Activated naive CD4-positive, alpha-beta T cell treated with anti-CD3 and anti-CD28 coated beads, Interleukin-2, amount 50 U/mL, for 24 hours (primary cell): ENCODE data around the gene UHRF1.
"Not testable (repeated sequence)": the region's sequence is repeated elsewhere in the genome, so short reads cannot be mapped to it uniquely, and the experiment has no call there.

Source experiments
- H3K27ac Mint-ChIP-seq: one replicate; pipeline ENCODE4 v1.8.0; 2021; ENCODE audit warnings: mild to moderate bottlenecking, mixed read lengths
- H3K27me3 Mint-ChIP-seq: one replicate; pipeline ENCODE4 v1.8.0; 2021; ENCODE audit warnings: mixed read lengths
- H3K36me3 Mint-ChIP-seq: one replicate; pipeline ENCODE4 v1.8.0; 2021; ENCODE audit warnings: mixed read lengths
- H3K4me1 Mint-ChIP-seq: one replicate; pipeline ENCODE4 v1.8.0; 2021; ENCODE audit warnings: mixed read lengths
- H3K4me3 Mint-ChIP-seq: one replicate; pipeline ENCODE4 v1.8.0; 2021; ENCODE audit warnings: mild to moderate bottlenecking, mixed read lengths
- H3K9me3 Mint-ChIP-seq: one replicate; pipeline ENCODE4 v1.8.0; 2021; ENCODE audit warnings: mixed read lengths

UHRF1 gene

GRCh38 chr19:4909156-4909896, at the start of gene UHRF1:
TSS of gene UHRF1 (plus strand) at chr19:4909501. CDS start at chr19:4910886, 1,385 bp downstream.
- H3K4me1 Mint-ChIP-seq = peaks cover 47% of the 10 kb centered on the region
- peak within 1 kb of the TSS; percentile 82 for H3K27ac Mint-ChIP-seq
- H3K27me3 Mint-ChIP-seq = no peaks in the 10 kb centered on the region
- H3K4me3 Mint-ChIP-seq = peak within 1 kb of the TSS; percentile 100
- no peaks in the 10 kb centered on the region for H3K9me3 Mint-ChIP-seq
- H3K36me3 Mint-ChIP-seq = peaks cover 3% of the 10 kb centered on the region

- Mint-ChIP-seq H3K9me3 (no peaks in the 10 kb centered on the region), H3K36me3 (no peaks in the 10 kb centered on the region), H3K4me3 (no peak overlapping the region), H3K27me3 (no peaks in the 10 kb centered on the region), H3K4me1 (no peaks in the 10 kb centered on the region), H3K27ac (no peak overlapping the region)
Observed at GRCh38 chr19:4859697-4860096, 49.6 kb upstream of the UHRF1 start.

GRCh38 chr19:4861147-4861546, 48.2 kb upstream of the UHRF1 start:
- no peaks in the 10 kb centered on the region for H3K27me3 Mint-ChIP-seq
- no peaks in the 10 kb centered on the region for H3K36me3 Mint-ChIP-seq
- no peak overlapping the region for H3K4me3 Mint-ChIP-seq

GRCh38 chr19:4866595-4867424, 42.5 kb upstream of the UHRF1 start:
- H3K27ac Mint-ChIP-seq = peak overlapping the region; percentile 17
- H3K36me3 Mint-ChIP-seq = no peaks in the 10 kb centered on the region
- H3K4me1 Mint-ChIP-seq = peaks cover 10% of the 10 kb centered on the region
- H3K9me3 Mint-ChIP-seq = no peaks in the 10 kb centered on the region
- no peaks in the 10 kb centered on the region for H3K27me3 Mint-ChIP-seq
- peak overlapping the region; percentile 81 for H3K4me3 Mint-ChIP-seq

More at GRCh38 chr19:4861147-4861546, 48.2 kb upstream of the UHRF1 start:
- Mint-ChIP-seq H3K4me1 (no peaks in the 10 kb centered on the region), H3K9me3 (no peaks in the 10 kb centered on the region), H3K27ac (no peak overlapping the region)

DNA sequence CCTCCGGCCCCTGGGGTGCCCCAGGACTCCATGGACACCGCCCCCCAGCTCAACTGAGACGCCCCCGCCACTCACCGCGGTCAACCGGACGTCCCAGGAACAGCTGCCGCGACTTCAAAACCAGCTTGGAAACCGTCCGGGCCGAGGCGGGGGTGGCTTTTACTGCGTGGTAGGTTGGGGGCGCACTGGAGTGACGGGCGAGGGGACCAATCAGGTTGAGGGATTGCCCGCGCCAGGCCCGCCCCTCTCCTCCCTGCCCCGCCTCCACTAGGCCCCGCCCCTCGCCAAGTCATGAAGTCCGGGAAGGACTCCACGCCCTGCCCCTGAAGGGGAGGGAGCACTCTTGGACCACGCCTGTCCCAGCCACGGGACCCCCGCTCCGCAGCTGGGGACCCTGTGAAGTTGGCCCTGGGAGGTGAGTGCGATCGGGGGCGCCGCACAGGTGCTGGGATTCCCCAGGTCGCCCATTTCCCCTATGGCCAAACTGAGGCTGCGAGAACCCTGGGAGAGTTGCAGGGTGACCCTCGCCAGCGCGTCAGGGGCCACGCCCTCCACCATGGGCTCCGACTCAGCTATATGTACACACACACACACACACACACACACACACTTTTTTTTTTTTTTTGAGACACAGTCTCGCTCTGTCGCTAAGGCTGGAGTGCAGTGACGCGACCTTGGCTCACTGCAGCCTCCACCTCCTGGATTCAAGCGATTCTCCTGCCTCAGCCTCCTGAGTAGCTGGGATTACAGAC, 41.6 kb upstream of the UHRF1 start, which contains the start of gene PLIN3:
TSS of gene PLIN3 (minus strand) at position 134 of the 752 bp plus-strand sequence. CDS start 6,273 bp downstream, outside the sequence.
- Mint-ChIP-seq H3K36me3 (no peaks in the 10 kb centered on the region), H3K9me3 (no peaks in the 10 kb centered on the region), H3K4me3 (peak within 1 kb of the TSS; percentile 81), H3K27ac (peak within 1 kb of the TSS; percentile 68), H3K27me3 (no peaks in the 10 kb centered on the region), H3K4me1 (peaks cover 13% of the 10 kb centered on the region)

DNA sequence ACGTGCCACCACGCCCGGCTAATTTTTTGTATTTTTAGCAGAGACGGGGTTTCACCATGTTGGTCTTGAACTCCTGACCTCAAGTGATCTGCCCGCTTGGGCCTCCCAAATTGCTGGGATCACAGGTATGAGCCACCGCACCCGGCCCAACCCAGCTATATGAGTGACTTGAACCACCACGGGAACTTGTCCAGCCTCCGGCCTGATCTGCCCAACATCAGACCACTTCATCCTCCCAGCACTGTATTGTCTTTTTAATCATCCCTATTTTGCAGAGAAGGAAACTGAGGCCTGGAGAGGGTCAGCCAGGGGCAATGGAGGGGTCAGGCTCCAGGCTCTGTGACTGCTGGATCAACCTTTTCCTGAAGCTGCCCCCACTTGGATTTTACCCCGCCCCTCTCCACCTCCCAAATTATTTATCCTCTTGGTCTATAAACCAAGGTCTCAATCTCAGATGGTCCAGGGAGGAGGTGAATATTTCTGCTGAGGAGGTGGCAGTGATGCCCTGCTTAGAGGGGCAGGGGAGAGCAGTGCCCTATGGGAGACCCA, 40.9 kb upstream of the UHRF1 start:
- Mint-ChIP-seq H3K36me3 (no peaks in the 10 kb centered on the region), H3K4me1 (peaks cover 14% of the 10 kb centered on the region), H3K4me3 (peak overlapping the region; percentile 81), H3K9me3 (no peaks in the 10 kb centered on the region), H3K27me3 (no peaks in the 10 kb centered on the region), H3K27ac (no peak overlapping the region)

DNA sequence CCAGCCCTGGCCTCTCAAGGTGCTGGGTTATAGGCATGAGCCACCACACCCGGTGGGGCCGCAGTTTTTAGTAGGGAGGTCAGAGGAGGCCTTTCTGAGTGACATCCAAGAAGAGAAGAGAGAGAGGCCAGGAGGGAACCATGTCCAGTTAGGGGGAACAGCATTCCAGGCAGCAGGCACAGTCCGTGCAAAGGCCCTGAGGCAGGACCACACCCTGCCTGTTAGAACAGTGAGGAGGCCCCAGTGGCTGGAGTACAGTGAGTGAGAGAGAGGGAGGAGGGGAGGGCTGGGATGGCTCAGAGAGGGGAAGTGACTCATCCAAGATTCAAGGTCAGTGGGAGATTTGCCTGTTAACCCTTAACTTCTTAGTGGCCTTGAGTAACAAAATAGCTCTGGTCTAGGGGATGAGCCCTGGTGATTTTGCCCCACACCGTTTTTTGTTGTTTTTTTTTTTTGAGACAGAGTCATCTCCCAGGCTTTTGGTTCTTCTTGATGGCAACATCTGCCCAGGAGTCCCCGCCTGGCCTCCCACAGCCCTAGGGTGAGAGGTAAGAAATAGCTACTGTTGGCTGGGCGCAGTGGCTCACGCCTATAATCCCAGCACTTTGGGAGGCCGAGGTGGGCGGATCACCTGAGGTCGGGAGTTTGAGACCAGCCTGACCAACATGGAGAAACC, 39.1 kb upstream of the UHRF1 start:
- Mint-ChIP-seq H3K9me3 (no peaks in the 10 kb centered on the region), H3K4me3 (no peak overlapping the region), H3K27me3 (peaks cover 4% of the 10 kb centered on the region), H3K4me1 (peaks cover 14% of the 10 kb centered on the region), H3K27ac (no peak overlapping the region), H3K36me3 (no peaks in the 10 kb centered on the region)

- H3K9me3 Mint-ChIP-seq = no peaks in the 10 kb centered on the region
- no peak overlapping the region for H3K27ac Mint-ChIP-seq
- H3K27me3 Mint-ChIP-seq = peaks cover 4% of the 10 kb centered on the region
- no peaks in the 10 kb centered on the region for H3K36me3 Mint-ChIP-seq
- no peak overlapping the region for H3K4me3 Mint-ChIP-seq
- H3K4me1 Mint-ChIP-seq = peaks cover 9% of the 10 kb centered on the region
Observed at GRCh38 chr19:4871711-4872110, 37.6 kb upstream of the UHRF1 start.

GRCh38 chr19:4873930-4874329, 35.4 kb upstream of the UHRF1 start:
- Mint-ChIP-seq H3K4me1 (peaks cover 15% of the 10 kb centered on the region), H3K4me3 (no peak overlapping the region), H3K9me3 (no peaks in the 10 kb centered on the region), H3K36me3 (no peaks in the 10 kb centered on the region), H3K27me3 (peaks cover 4% of the 10 kb centered on the region), H3K27ac (peak overlapping the region; percentile 46)

- Mint-ChIP-seq H3K27ac (no peak overlapping the region), H3K36me3 (no peaks in the 10 kb centered on the region), H3K4me3 (no peak overlapping the region), H3K27me3 (peaks cover 4% of the 10 kb centered on the region), H3K9me3 (no peaks in the 10 kb centered on the region), H3K4me1 (peaks cover 6% of the 10 kb centered on the region)
Observed at GRCh38 chr19:4877753-4878490, 31.4 kb upstream of the UHRF1 start.

DNA sequence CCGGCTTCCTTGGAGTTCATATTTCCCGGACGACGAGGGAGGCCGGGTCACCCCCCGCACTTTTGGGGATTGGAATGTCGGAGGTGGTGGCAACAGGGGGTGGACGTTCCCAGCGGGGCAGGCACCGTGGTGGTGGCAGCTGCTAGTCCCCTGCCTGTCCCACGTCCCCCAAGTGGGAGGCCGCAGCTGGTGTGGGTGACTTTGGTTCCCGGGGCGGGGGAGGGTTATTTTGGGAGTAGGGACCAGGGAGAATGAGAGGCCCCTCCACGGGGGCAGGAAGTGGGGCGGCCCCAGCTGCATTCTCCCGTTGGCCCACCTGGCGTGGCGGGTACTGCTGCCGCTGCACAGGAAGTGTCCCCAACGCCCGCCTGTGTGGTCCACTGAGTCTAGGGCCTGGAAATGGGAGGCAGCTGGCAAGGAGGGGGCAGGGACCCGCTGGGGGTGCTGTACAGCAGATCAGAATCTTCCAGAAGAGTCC, 30.8 kb upstream of the UHRF1 start:
- Mint-ChIP-seq H3K27ac (no peak overlapping the region), H3K9me3 (no peaks in the 10 kb centered on the region), H3K4me3 (no peak overlapping the region), H3K27me3 (peaks cover 4% of the 10 kb centered on the region), H3K36me3 (no peaks in the 10 kb centered on the region), H3K4me1 (peaks cover 6% of the 10 kb centered on the region)

DNA sequence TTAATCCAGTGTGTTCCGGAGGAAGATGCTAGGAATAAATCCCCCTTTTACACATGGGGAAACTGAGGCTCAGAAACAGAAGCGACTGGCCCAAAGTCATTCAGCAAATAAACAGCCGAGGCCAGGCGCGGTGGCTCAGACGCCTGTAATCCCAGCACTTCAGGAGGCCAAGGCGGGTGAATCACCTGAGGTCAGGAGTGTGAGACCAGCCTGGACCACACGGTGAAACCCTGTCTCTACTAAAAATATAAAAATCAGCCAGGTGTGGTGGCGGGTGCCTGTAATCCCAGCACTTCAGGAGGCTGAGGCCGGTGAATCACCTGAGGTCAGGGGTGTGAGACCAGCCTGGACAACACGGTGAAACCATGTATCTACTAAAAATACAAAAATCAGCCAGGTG, 30.3 kb upstream of the UHRF1 start:
- H3K9me3 Mint-ChIP-seq = no peaks in the 10 kb centered on the region
- H3K27ac Mint-ChIP-seq = no peak overlapping the region
- no peaks in the 10 kb centered on the region for H3K27me3 Mint-ChIP-seq
- H3K4me3 Mint-ChIP-seq = no peak overlapping the region
- no peaks in the 10 kb centered on the region for H3K36me3 Mint-ChIP-seq
- H3K4me1 Mint-ChIP-seq = peaks cover 6% of the 10 kb centered on the region

DNA sequence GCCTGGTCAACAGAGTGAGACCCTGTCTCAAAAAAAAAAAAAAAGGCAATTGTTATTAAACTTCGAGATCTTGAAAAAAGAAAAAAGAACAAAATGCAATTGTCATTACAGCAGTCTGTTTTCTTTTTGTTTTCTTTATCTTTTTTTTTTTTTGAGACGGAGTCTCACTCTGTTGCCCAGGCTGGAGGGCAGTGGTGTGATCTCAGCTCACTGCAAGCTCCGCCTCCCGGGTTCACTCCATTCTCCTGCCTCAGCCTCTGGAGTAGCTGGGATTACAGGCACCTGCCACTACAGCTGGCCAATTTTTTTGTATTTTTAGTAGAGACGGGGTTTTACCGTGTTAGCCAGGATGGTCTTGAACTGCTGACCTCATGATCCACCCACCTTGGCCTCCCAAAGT, 26.4 kb upstream of the UHRF1 start:
- not testable (repeated sequence) for H3K36me3 Mint-ChIP-seq, H3K27me3 Mint-ChIP-seq, H3K4me1 Mint-ChIP-seq, H3K9me3 Mint-ChIP-seq, H3K27ac Mint-ChIP-seq, H3K4me3 Mint-ChIP-seq

DNA sequence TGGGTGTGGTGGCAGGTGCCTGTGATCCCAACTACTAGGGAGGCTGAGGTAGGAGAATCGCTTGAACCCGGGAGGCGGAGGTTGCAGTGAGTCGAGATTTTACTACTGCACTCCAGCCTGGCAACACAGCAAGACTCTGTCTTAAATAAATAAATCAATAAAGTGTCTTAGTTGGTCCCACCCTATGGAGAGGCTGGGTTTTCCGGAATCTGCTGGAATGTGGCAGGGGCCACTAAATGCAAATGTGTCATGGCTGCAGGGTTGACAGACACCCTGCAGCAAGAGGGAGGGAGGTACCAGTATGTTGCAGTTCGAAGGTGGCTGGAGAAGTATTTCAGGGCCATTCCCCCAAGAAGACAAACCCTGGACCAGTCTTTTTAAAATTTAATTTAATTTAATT, 24.3 kb upstream of the UHRF1 start:
- not testable (repeated sequence) for H3K9me3 Mint-ChIP-seq, H3K4me3 Mint-ChIP-seq, H3K36me3 Mint-ChIP-seq, H3K27me3 Mint-ChIP-seq, H3K27ac Mint-ChIP-seq, H3K4me1 Mint-ChIP-seq
